ENCODE measurements around the gene MSRB3. TPM values are rescaled to one million over a fixed set of nuclear protein-coding genes. Genes with fewer than 3 reads are reported as not detected.

MSRB3 gene
- total RNA-seq, 1 donor from 2014 or later: 3.7 TPM

GRCh38 chr12:65387396-65387795 lies 108.9 kb downstream of the MSRB3 start:
- Histone ChIP-seq H3K4me3 (no peak overlapping the region), H3K36me3 (no peaks in the 10 kb centered on the region), H3K9ac (no peak overlapping the region), H4K20me1 (ENCODE audit: low read depth) (no peaks in the 10 kb centered on the region), H3K27me3 (no peaks in the 10 kb centered on the region), H3K79me2 (ENCODE audit: low read depth) (no peaks in the 10 kb centered on the region), H3K9me3 (ENCODE audit: low read depth) (no peaks in the 10 kb centered on the region), H3K4me1 (no peaks in the 10 kb centered on the region), H3K27ac (no peak overlapping the region), H2AFZ (replicated peaks) (no peak overlapping the region), H3K4me2 (no peak overlapping the region), H3F3A (ENCODE audit: low read depth) (no peaks in the 10 kb centered on the region)
- H3K36me3 Mint-ChIP-seq: no peaks in the 10 kb centered on the region
- H3K9me3 Mint-ChIP-seq: no peaks in the 10 kb centered on the region
- no peaks in the 10 kb centered on the region for H3K4me1 Mint-ChIP-seq
- H3K27ac Mint-ChIP-seq: no peak overlapping the region
- TF ChIP-seq EZH2phosphoT487 (IDR thresholded peaks at IDR 0.05): no peak
- DNase-seq (ENCODE audit: low spot score): no peak
- H3K27me3 Mint-ChIP-seq (ENCODE audit: insufficient read depth, low read depth): no peaks in the 10 kb centered on the region
- H3K4me3 Mint-ChIP-seq: no peak overlapping the region

- Mint-ChIP-seq H3K9me3 (peaks cover 3% of the 10 kb centered on the region), H3K36me3 (no peaks in the 10 kb centered on the region), H3K4me3 (no peak overlapping the region), H3K27ac (no peak overlapping the region), H3K4me1 (no peaks in the 10 kb centered on the region), H3K27me3 (ENCODE audit: insufficient read depth, low read depth) (no peaks in the 10 kb centered on the region)
- Histone ChIP-seq H3K36me3 (no peaks in the 10 kb centered on the region), H3K27ac (no peak overlapping the region), H3K27me3 (no peaks in the 10 kb centered on the region), H3K79me2 (ENCODE audit: low read depth) (no peaks in the 10 kb centered on the region), H3F3A (ENCODE audit: low read depth) (no peaks in the 10 kb centered on the region), H2AFZ (replicated peaks) (no peak overlapping the region), H3K4me1 (no peaks in the 10 kb centered on the region), H3K4me2 (no peak overlapping the region), H3K4me3 (no peak overlapping the region), H4K20me1 (ENCODE audit: low read depth) (no peaks in the 10 kb centered on the region), H3K9me3 (ENCODE audit: low read depth) (peaks cover under 1% of the 10 kb centered on the region), H3K9ac (no peak overlapping the region)
- TF ChIP-seq EZH2phosphoT487 (IDR thresholded peaks at IDR 0.05) (no peak), EZH2 (IDR thresholded peaks at IDR 0.05) (no peak)
- TF ChIP-seq, protein P1, sequence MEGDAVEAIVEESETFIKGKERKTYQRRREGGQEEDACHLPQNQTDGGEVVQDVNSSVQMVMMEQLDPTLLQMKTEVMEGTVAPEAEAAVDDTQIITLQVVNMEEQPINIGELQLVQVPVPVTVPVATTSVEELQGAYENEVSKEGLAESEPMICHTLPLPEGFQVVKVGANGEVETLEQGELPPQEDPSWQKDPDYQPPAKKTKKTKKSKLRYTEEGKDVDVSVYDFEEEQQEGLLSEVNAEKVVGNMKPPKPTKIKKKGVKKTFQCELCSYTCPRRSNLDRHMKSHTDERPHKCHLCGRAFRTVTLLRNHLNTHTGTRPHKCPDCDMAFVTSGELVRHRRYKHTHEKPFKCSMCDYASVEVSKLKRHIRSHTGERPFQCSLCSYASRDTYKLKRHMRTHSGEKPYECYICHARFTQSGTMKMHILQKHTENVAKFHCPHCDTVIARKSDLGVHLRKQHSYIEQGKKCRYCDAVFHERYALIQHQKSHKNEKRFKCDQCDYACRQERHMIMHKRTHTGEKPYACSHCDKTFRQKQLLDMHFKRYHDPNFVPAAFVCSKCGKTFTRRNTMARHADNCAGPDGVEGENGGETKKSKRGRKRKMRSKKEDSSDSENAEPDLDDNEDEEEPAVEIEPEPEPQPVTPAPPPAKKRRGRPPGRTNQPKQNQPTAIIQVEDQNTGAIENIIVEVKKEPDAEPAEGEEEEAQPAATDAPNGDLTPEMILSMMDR (IDR thresholded peaks at IDR 0.05): no peak
- DNase-seq (ENCODE audit: low spot score): no peak
Observed at GRCh38 chr12:65389436-65389835, 111.0 kb downstream of the MSRB3 start.

DNA sequence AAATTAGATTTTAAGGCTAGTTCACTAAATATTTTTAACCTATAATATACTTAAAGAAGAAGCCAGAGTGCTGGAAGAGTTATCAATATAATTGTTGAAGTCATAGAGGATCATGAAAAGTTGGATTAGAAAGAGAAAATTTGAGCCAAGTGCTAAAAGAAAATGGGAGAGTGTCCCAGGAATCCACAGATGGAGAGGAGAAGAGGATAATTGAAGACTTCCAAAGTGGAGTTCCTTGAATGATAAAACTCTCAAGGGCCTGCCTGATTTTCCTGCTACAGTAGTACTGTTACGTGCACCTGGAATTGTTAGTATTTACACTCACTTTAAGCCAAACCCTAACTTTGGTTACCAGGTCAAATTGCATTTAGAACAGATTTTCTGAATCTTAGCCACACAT lies 113.2 kb downstream of the MSRB3 start:
- no peak overlapping the region for H3K27ac Mint-ChIP-seq

DNA sequence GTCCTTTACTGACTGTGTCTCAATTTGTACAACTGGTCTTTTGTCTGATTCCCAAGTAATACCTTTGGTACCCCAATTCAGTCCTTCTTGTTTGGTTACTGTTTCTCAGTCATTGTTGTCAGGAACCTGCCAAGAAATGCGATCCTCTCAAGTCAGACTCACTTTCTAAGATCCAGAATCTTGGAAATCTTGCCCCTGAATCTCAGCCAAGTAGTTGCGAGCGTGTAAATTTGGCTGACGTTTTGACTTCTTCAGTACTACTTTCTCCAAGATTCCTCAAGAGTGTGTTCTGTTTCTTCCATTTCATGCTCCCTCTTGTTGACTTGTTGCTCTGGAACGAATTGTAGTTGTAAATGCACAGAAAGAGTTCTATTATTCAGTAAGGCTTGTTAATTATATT lies 114.0 kb downstream of the MSRB3 start:
- Histone ChIP-seq H3K27me3 (no peaks in the 10 kb centered on the region), H3K79me2 (ENCODE audit: low read depth) (no peaks in the 10 kb centered on the region), H3K4me2 (no peak overlapping the region), H3F3A (ENCODE audit: low read depth) (no peaks in the 10 kb centered on the region), H3K27ac (no peak overlapping the region), H3K4me1 (no peaks in the 10 kb centered on the region), H2AFZ (replicated peaks) (no peak overlapping the region), H3K4me3 (no peak overlapping the region), H4K20me1 (ENCODE audit: low read depth) (no peaks in the 10 kb centered on the region), H3K36me3 (no peaks in the 10 kb centered on the region), H3K9ac (no peak overlapping the region), H3K9me3 (ENCODE audit: low read depth) (peaks cover 5% of the 10 kb centered on the region)
- TF ChIP-seq, protein P1 (IDR thresholded peaks at IDR 0.05): no peak
- no peak for TF ChIP-seq EZH2phosphoT487 (IDR thresholded peaks at IDR 0.05)
- TF ChIP-seq EZH2 (IDR thresholded peaks at IDR 0.05): no peak
- DNase-seq (ENCODE audit: low spot score): no peak
- Mint-ChIP-seq H3K4me3 (no peak overlapping the region), H3K9me3 (peaks cover 21% of the 10 kb centered on the region), H3K27ac (no peak overlapping the region), H3K4me1 (no peaks in the 10 kb centered on the region), H3K27me3 (ENCODE audit: insufficient read depth, low read depth) (peaks cover 2% of the 10 kb centered on the region), H3K36me3 (no peaks in the 10 kb centered on the region)

More for the DNA sequence above, 113.2 kb downstream of the MSRB3 start:
- H3K4me1 Mint-ChIP-seq: no peaks in the 10 kb centered on the region
- Histone ChIP-seq H3K27ac (no peak overlapping the region), H3K9me3 (ENCODE audit: low read depth) (peaks cover 5% of the 10 kb centered on the region), H3K4me3 (no peak overlapping the region), H3K36me3 (no peaks in the 10 kb centered on the region), H3K27me3 (no peaks in the 10 kb centered on the region), H2AFZ (replicated peaks) (no peak overlapping the region), H3K9ac (no peak overlapping the region), H4K20me1 (ENCODE audit: low read depth) (no peaks in the 10 kb centered on the region), H3K4me1 (no peaks in the 10 kb centered on the region), H3K4me2 (no peak overlapping the region), H3F3A (ENCODE audit: low read depth) (no peaks in the 10 kb centered on the region), H3K79me2 (ENCODE audit: low read depth) (no peaks in the 10 kb centered on the region)
- no peak overlapping the region for H3K4me3 Mint-ChIP-seq
- H3K27me3 Mint-ChIP-seq (ENCODE audit: insufficient read depth, low read depth): peaks cover 2% of the 10 kb centered on the region
- TF ChIP-seq EZH2 (IDR thresholded peaks at IDR 0.05): no peak
- TF ChIP-seq EZH2phosphoT487 (IDR thresholded peaks at IDR 0.05): no peak
- TF ChIP-seq, protein P1 (IDR thresholded peaks at IDR 0.05): no peak
- peaks cover 16% of the 10 kb centered on the region for H3K9me3 Mint-ChIP-seq
- no peaks in the 10 kb centered on the region for H3K36me3 Mint-ChIP-seq
- DNase-seq (ENCODE audit: low spot score): no peak
